ENCODE measurements around the gene GPC5.
A peak's percentile ranks its signal among the peaks of the same experiment; 100 is the strongest.

Gene GPC5

GRCh38 chr13:92500192-92500591, 1101.8 kb downstream of the GPC5 start:
- no peak overlapping the region for H3K14ac ChIP-seq (ENCODE audit: low read length in 2 of 2)
- H3K23ac ChIP-seq (ENCODE audit: low read length in 2 of 2): no peak overlapping the region
- no peak overlapping the region for H4K91ac ChIP-seq (ENCODE audit: low read length)
- H3K79me1 ChIP-seq (replicated peaks; ENCODE audit: low read length, poor library complexity, severe bottlenecking): no peaks in the 10 kb centered on the region
- peak; percentile 8 for DNase-seq
- H2BK15ac ChIP-seq (ENCODE audit: low read depth, poor library complexity, severe bottlenecking): no peak overlapping the region
- no peak overlapping the region for H4K8ac ChIP-seq (ENCODE audit: low read length)
- H3K27me3 ChIP-seq (ENCODE audit: control insufficient read depth in 1 of 2, insufficient read depth in 1 of 2, low read length in 2 of 2): no peaks in the 10 kb centered on the region
- no peaks in the 10 kb centered on the region for H3K4me1 ChIP-seq (ENCODE audit: control insufficient read depth, insufficient read depth, low read depth, low read length)
- H2BK12ac ChIP-seq (ENCODE audit: low read length in 2 of 2): no peak overlapping the region
- H3K18ac ChIP-seq (ENCODE audit: low read depth in 1 of 2, low read length in 2 of 2): no peak overlapping the region
- 44% methylated on average over 6 of the region's 6 CpGs for WGBS
- no peak overlapping the region for H2BK5ac ChIP-seq (ENCODE audit: low read depth, low read length, poor library complexity, severe bottlenecking)
- H3K27ac ChIP-seq (ENCODE audit: low read length, poor library complexity, severe bottlenecking): no peak overlapping the region
- no peak overlapping the region for H2AFZ ChIP-seq (ENCODE audit: low read depth, low read length)
- H3K9ac ChIP-seq (ENCODE audit: low read length): no peak overlapping the region
- no peak overlapping the region for H3K4me3 ChIP-seq (ENCODE audit: insufficient read depth in 1 of 2, low read depth in 1 of 2, low read length in 2 of 2)
- H2BK120ac ChIP-seq (ENCODE audit: low read depth, low read length): no peak overlapping the region
- no peak overlapping the region for H2AK5ac ChIP-seq (ENCODE audit: low read length, severe bottlenecking)
- H3K9me3 ChIP-seq (ENCODE audit: control insufficient read depth, low read length): peaks cover 14% of the 10 kb centered on the region
- H3K36me3 ChIP-seq (ENCODE audit: control insufficient read depth in 1 of 2, insufficient read depth in 2 of 2, low read depth in 1 of 2, low read length in 2 of 2): no peaks in the 10 kb centered on the region
- H3K4me2 ChIP-seq (ENCODE audit: low read length, poor library complexity, severe bottlenecking): no peak overlapping the region
- no peak overlapping the region for H3K4ac ChIP-seq (ENCODE audit: low read depth in 1 of 2, low read length in 2 of 2)

- Histone ChIP-seq H2BK15ac (ENCODE audit: low read depth, poor library complexity, severe bottlenecking) (no peak overlapping the region), H3K14ac (ENCODE audit: low read length in 2 of 2) (no peak overlapping the region)
Observed at GRCh38 chr13:92510416-92510815, 1112.0 kb downstream of the GPC5 start.

GRCh38 chr13:92512852-92513251, 1114.4 kb downstream of the GPC5 start:
- Histone ChIP-seq H3K4me3 (ENCODE audit: insufficient read depth in 1 of 2, low read depth in 1 of 2, low read length in 2 of 2) (no peak overlapping the region), H3K23ac (ENCODE audit: low read length in 2 of 2) (no peak overlapping the region), H2AK5ac (ENCODE audit: low read length, severe bottlenecking) (no peak overlapping the region), H3K27me3 (ENCODE audit: control insufficient read depth in 1 of 2, insufficient read depth in 1 of 2, low read length in 2 of 2) (no peaks in the 10 kb centered on the region), H3K14ac (ENCODE audit: low read length in 2 of 2) (no peak overlapping the region), H2BK120ac (ENCODE audit: low read depth, low read length) (no peak overlapping the region), H3K4me1 (ENCODE audit: control insufficient read depth, insufficient read depth, low read depth, low read length) (peaks cover 4% of the 10 kb centered on the region), H3K36me3 (ENCODE audit: control insufficient read depth in 1 of 2, insufficient read depth in 2 of 2, low read depth in 1 of 2, low read length in 2 of 2) (no peaks in the 10 kb centered on the region), H3K4ac (ENCODE audit: low read depth in 1 of 2, low read length in 2 of 2) (no peak overlapping the region), H3K4me2 (ENCODE audit: low read length, poor library complexity, severe bottlenecking) (no peak overlapping the region), H3K18ac (ENCODE audit: low read depth in 1 of 2, low read length in 2 of 2) (no peak overlapping the region), H3K9ac (ENCODE audit: low read length) (no peak overlapping the region), H2BK12ac (ENCODE audit: low read length in 2 of 2) (no peak overlapping the region), H4K8ac (ENCODE audit: low read length) (no peak overlapping the region), H3K79me1 (replicated peaks; ENCODE audit: low read length, poor library complexity, severe bottlenecking) (no peaks in the 10 kb centered on the region), H2BK5ac (ENCODE audit: low read depth, low read length, poor library complexity, severe bottlenecking) (no peak overlapping the region), H2AFZ (ENCODE audit: low read depth, low read length) (no peak overlapping the region), H3K27ac (ENCODE audit: low read length, poor library complexity, severe bottlenecking) (no peak overlapping the region), H2BK15ac (ENCODE audit: low read depth, poor library complexity, severe bottlenecking) (no peak overlapping the region), H3K9me3 (ENCODE audit: control insufficient read depth, low read length) (no peaks in the 10 kb centered on the region), H4K91ac (ENCODE audit: low read length) (no peak overlapping the region)
- DNase-seq: no peak
- 92% methylated on average over 9 of the region's 9 CpGs for WGBS

More at GRCh38 chr13:92510416-92510815, 1112.0 kb downstream of the GPC5 start:
- Histone ChIP-seq H3K36me3 (ENCODE audit: control insufficient read depth in 1 of 2, insufficient read depth in 2 of 2, low read depth in 1 of 2, low read length in 2 of 2) (no peaks in the 10 kb centered on the region), H3K18ac (ENCODE audit: low read depth in 1 of 2, low read length in 2 of 2) (no peak overlapping the region), H3K4me3 (ENCODE audit: insufficient read depth in 1 of 2, low read depth in 1 of 2, low read length in 2 of 2) (no peak overlapping the region), H3K4me2 (ENCODE audit: low read length, poor library complexity, severe bottlenecking) (no peak overlapping the region), H3K23ac (ENCODE audit: low read length in 2 of 2) (no peak overlapping the region), H2AK5ac (ENCODE audit: low read length, severe bottlenecking) (peak overlapping the region; percentile 79), H2BK120ac (ENCODE audit: low read depth, low read length) (no peak overlapping the region), H3K9me3 (ENCODE audit: control insufficient read depth, low read length) (no peaks in the 10 kb centered on the region), H4K8ac (ENCODE audit: low read length) (no peak overlapping the region), H3K4ac (ENCODE audit: low read depth in 1 of 2, low read length in 2 of 2) (no peak overlapping the region), H3K9ac (ENCODE audit: low read length) (no peak overlapping the region), H3K79me1 (replicated peaks; ENCODE audit: low read length, poor library complexity, severe bottlenecking) (no peaks in the 10 kb centered on the region), H3K4me1 (ENCODE audit: control insufficient read depth, insufficient read depth, low read depth, low read length) (peaks cover 4% of the 10 kb centered on the region), H3K27me3 (ENCODE audit: control insufficient read depth in 1 of 2, insufficient read depth in 1 of 2, low read length in 2 of 2) (no peaks in the 10 kb centered on the region), H2BK5ac (ENCODE audit: low read depth, low read length, poor library complexity, severe bottlenecking) (no peak overlapping the region), H2BK12ac (ENCODE audit: low read length in 2 of 2) (no peak overlapping the region), H3K27ac (ENCODE audit: low read length, poor library complexity, severe bottlenecking) (peak overlapping the region; percentile 71), H4K91ac (ENCODE audit: low read length) (no peak overlapping the region), H2AFZ (ENCODE audit: low read depth, low read length) (no peak overlapping the region)
- DNase-seq: peak; percentile 49
- 10% methylated on average over 2 of the region's 2 CpGs for WGBS

DNA sequence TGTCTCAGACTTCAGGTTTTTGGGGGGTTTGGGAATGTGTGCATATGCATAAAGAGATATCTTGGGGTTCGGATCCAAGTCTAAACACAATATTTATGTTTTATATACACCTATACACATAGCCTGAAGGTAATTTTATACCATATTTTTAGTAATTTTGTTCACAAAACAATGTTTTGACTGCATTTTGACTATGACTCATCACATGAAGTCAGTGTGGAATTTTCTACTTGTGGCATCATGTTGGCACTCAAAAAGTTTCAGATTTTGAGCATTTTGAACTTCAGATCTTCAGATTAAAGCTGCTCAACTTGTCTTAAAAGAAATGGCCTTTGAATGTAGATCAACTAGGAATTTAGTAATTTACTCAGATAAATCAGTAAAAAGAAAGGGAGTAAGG, 1115.3 kb downstream of the GPC5 start:
- Histone ChIP-seq H3K9me3 (ENCODE audit: control insufficient read depth, low read length) (no peaks in the 10 kb centered on the region), H2BK5ac (ENCODE audit: low read depth, low read length, poor library complexity, severe bottlenecking) (no peak overlapping the region), H3K36me3 (ENCODE audit: control insufficient read depth in 1 of 2, insufficient read depth in 2 of 2, low read depth in 1 of 2, low read length in 2 of 2) (no peaks in the 10 kb centered on the region), H3K4me2 (ENCODE audit: low read length, poor library complexity, severe bottlenecking) (no peak overlapping the region), H3K27ac (ENCODE audit: low read length, poor library complexity, severe bottlenecking) (no peak overlapping the region), H3K79me1 (replicated peaks; ENCODE audit: low read length, poor library complexity, severe bottlenecking) (no peaks in the 10 kb centered on the region), H3K14ac (ENCODE audit: low read length in 2 of 2) (no peak overlapping the region), H3K9ac (ENCODE audit: low read length) (no peak overlapping the region), H2BK12ac (ENCODE audit: low read length in 2 of 2) (no peak overlapping the region), H3K4ac (ENCODE audit: low read depth in 1 of 2, low read length in 2 of 2) (no peak overlapping the region), H2BK120ac (ENCODE audit: low read depth, low read length) (no peak overlapping the region), H2AK5ac (ENCODE audit: low read length, severe bottlenecking) (no peak overlapping the region), H4K91ac (ENCODE audit: low read length) (no peak overlapping the region), H3K4me3 (ENCODE audit: insufficient read depth in 1 of 2, low read depth in 1 of 2, low read length in 2 of 2) (no peak overlapping the region), H3K4me1 (ENCODE audit: control insufficient read depth, insufficient read depth, low read depth, low read length) (peaks cover 2% of the 10 kb centered on the region), H4K8ac (ENCODE audit: low read length) (no peak overlapping the region), H2BK15ac (ENCODE audit: low read depth, poor library complexity, severe bottlenecking) (no peak overlapping the region), H3K23ac (ENCODE audit: low read length in 2 of 2) (no peak overlapping the region), H3K18ac (ENCODE audit: low read depth in 1 of 2, low read length in 2 of 2) (no peak overlapping the region), H3K27me3 (ENCODE audit: control insufficient read depth in 1 of 2, insufficient read depth in 1 of 2, low read length in 2 of 2) (no peaks in the 10 kb centered on the region), H2AFZ (ENCODE audit: low read depth, low read length) (no peak overlapping the region)
- no peak for DNase-seq
- no CpG with 5 or more reads among the region's 1 CpG for WGBS
